ENCODE measurements around the gene SMS.

DNA sequence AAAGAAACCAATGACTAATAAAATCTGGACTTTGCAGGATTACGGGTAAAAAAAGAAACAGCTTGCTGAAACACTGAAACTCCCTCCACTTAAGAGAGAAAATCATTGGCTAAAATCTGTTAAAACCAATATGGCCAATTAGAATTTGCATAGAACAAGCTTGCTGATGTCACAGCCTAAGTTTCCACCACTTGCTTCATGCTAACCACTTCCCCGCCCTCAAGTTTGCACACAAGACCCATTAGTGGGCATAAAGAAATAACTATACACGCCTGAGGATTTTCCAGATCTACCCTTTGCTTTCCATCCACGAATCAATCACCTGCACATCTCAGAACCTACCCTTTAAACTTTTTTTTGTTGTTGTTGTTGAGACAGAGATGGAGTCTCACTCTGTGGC, 48.9 kb downstream of the SMS start:
- TF ChIP-seq EP300 (IDR thresholded peaks at IDR 0.05; ENCODE audit: borderline replicate concordance) (no peak), RAD21 (IDR thresholded peaks at IDR 0.05; ENCODE audit: low read depth) (no peak), NFIC (IDR thresholded peaks at IDR 0.05) (no peak), YY1 (IDR thresholded peaks at IDR 0.05; ENCODE audit: low read depth) (no peak), TAF1 (IDR thresholded peaks at IDR 0.05; ENCODE audit: low read depth) (no peak), CEBPB (IDR thresholded peaks at IDR 0.05) (no peak)
- TF ChIP-seq, protein P1, sequence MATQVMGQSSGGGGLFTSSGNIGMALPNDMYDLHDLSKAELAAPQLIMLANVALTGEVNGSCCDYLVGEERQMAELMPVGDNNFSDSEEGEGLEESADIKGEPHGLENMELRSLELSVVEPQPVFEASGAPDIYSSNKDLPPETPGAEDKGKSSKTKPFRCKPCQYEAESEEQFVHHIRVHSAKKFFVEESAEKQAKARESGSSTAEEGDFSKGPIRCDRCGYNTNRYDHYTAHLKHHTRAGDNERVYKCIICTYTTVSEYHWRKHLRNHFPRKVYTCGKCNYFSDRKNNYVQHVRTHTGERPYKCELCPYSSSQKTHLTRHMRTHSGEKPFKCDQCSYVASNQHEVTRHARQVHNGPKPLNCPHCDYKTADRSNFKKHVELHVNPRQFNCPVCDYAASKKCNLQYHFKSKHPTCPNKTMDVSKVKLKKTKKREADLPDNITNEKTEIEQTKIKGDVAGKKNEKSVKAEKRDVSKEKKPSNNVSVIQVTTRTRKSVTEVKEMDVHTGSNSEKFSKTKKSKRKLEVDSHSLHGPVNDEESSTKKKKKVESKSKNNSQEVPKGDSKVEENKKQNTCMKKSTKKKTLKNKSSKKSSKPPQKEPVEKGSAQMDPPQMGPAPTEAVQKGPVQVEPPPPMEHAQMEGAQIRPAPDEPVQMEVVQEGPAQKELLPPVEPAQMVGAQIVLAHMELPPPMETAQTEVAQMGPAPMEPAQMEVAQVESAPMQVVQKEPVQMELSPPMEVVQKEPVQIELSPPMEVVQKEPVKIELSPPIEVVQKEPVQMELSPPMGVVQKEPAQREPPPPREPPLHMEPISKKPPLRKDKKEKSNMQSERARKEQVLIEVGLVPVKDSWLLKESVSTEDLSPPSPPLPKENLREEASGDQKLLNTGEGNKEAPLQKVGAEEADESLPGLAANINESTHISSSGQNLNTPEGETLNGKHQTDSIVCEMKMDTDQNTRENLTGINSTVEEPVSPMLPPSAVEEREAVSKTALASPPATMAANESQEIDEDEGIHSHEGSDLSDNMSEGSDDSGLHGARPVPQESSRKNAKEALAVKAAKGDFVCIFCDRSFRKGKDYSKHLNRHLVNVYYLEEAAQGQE (IDR thresholded peaks at IDR 0.05; ENCODE audit: low read depth) = no peak

Data from Ishikawa (cell line).